C4-2B (cell line): ENCODE measurements around the gene FIZ1.

Source experiments
- ZFX ChIP-seq: fragments of 450-650 bp; IDR thresholded peaks from 2 replicates; pipeline ENCODE4 v1.6.1; 2017
- TF ChIP-seq, protein P1 (sequence below): fragments of 450-650 bp; conservative IDR thresholded peaks from 2 replicates; pipeline ENCODE4 v1.5.1; 2017; ENCODE audit warnings: mild to moderate bottlenecking

DNA sequence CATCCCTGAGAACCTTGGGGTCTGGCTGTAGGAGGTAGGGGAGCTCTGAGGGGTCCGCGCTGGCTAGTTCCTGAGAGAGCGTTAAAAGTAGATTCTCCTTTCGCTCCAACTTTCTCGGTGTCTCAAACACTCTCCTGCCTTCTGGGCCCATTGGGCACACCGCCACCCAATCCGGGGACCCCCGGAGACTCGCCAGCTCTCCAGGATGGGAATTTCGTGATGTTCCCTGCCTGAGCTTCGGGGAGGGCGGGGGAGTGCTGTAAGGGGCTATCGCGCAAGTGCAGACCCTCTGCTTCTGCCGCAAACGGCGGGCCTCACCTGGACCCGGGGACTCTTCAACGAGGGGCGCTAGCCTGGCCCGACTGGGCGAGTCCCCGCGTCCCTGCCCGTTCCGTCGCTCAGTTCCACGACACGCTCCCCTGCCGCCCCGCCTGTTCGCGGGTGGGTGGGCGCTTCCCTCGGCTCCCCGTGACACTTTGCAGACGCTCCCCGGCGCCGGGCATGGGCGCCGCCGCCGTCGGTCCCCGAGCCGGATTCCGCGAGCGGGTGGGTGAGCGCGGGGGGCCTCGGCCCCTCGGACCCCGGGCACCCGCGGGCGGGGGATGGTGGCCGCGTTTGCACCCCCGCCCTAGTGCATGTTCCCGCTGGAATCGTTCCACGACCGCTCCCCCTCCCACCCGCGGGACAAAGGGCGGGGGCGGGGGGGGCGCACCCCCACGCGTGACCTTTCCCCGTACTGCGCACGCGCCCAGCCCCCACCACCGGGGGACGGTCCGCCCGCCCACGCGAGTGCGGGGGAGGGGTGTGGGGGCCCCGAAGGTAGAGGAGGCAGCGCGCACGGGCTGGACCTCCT is 48.6 kb upstream of the FIZ1 start, which contains the start of gene CCDC106:
- TF ChIP-seq, protein P1, sequence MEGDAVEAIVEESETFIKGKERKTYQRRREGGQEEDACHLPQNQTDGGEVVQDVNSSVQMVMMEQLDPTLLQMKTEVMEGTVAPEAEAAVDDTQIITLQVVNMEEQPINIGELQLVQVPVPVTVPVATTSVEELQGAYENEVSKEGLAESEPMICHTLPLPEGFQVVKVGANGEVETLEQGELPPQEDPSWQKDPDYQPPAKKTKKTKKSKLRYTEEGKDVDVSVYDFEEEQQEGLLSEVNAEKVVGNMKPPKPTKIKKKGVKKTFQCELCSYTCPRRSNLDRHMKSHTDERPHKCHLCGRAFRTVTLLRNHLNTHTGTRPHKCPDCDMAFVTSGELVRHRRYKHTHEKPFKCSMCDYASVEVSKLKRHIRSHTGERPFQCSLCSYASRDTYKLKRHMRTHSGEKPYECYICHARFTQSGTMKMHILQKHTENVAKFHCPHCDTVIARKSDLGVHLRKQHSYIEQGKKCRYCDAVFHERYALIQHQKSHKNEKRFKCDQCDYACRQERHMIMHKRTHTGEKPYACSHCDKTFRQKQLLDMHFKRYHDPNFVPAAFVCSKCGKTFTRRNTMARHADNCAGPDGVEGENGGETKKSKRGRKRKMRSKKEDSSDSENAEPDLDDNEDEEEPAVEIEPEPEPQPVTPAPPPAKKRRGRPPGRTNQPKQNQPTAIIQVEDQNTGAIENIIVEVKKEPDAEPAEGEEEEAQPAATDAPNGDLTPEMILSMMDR = no peak
- 0 out of 2 replicates have a peak, but pooled peaks have one; percentile 26 for TF ChIP-seq ZFX
